GM12801 (cell line): Measurements from ENCODE around the gene SLC8A1.

Experiments used
- CTCF ChIP-seq: IDR thresholded peaks from one replicate; pipeline ENCODE4 v1.5.1; 2011; ENCODE audit warnings: control low read depth; ENCODE audit not compliant: insufficient read length; ENCODE audit errors: extremely low read depth

The SLC8A1 gene

DNA sequence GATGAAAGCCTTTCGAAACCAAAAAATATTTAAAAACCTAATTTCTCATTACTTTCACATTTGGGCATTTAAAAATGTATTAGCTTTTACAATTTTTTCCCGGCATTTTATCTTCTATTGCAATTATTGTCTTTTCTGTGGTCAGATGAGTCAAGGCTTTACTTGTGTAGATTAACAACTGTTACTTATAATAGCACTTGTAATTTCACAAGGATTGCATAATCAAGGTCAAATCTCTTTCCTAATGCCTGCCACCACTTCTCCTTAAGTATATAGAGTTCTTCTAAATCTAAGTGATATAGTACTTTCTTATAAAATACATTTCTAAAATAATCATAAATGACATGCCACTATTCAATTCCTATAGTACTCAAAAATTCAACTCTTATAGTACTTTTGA is 67.2 kb downstream of the SLC8A1 start:
- no peak for TF ChIP-seq CTCF

GRCh38 chr2:40384233-40384632 is 67.7 kb downstream of the SLC8A1 start:
- no peak for TF ChIP-seq CTCF

- no peak for TF ChIP-seq CTCF
Observed at GRCh38 chr2:40380721-40381120, 71.2 kb downstream of the SLC8A1 start.

- no peak for TF ChIP-seq CTCF
Observed at GRCh38 chr2:40380041-40380440, 71.8 kb downstream of the SLC8A1 start.

DNA sequence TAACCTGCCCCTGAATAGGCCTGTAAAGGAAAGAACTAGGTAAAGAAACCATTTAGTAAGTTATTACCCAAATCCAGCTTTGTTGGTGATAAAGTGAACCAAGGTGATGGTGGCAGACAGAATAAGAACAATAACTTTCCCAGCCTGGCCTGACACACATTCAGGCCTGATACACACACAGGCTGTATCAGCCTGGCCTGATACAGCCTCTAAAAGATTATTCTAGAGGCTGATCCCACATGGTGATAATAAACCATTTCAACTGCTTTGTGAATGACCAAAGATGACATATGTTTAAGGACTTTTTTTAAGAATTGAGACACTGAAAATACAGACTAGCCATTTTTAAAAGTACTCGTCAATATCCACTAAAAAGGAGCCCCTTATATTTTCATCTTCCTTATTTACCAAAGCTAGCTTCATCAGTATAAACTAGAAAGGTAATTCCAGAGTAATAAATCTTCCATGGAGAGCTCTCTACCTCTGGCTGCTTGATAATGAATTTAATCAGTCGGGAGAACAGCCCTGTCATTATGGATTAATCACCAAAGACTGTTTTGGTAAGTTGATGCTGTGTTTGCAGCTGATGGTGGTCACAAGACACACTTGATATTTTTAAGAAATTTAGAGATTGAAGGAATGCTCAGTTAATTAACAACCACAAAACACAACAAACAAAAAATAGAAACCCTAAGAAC is 77.2 kb downstream of the SLC8A1 start:
- TF ChIP-seq CTCF: no peak

GRCh38 chr2:40373111-40373510 is 78.8 kb downstream of the SLC8A1 start:
- TF ChIP-seq CTCF: no peak

GRCh38 chr2:40372283-40372985 is 79.5 kb downstream of the SLC8A1 start:
- TF ChIP-seq CTCF: no peak
